ENCODE data around the gene SERPINA10.

The SERPINA10 gene, protein sequence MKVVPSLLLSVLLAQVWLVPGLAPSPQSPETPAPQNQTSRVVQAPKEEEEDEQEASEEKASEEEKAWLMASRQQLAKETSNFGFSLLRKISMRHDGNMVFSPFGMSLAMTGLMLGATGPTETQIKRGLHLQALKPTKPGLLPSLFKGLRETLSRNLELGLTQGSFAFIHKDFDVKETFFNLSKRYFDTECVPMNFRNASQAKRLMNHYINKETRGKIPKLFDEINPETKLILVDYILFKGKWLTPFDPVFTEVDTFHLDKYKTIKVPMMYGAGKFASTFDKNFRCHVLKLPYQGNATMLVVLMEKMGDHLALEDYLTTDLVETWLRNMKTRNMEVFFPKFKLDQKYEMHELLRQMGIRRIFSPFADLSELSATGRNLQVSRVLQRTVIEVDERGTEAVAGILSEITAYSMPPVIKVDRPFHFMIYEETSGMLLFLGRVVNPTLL

GRCh38 chr14:94292872-94293577 is at the start of gene SERPINA10:
TSS of gene SERPINA10 (minus strand) at chr14:94293268. CDS start at chr14:94290593, 2,675 bp downstream.
- no peak for DNase-seq (ENCODE audit: low read depth)

DNA sequence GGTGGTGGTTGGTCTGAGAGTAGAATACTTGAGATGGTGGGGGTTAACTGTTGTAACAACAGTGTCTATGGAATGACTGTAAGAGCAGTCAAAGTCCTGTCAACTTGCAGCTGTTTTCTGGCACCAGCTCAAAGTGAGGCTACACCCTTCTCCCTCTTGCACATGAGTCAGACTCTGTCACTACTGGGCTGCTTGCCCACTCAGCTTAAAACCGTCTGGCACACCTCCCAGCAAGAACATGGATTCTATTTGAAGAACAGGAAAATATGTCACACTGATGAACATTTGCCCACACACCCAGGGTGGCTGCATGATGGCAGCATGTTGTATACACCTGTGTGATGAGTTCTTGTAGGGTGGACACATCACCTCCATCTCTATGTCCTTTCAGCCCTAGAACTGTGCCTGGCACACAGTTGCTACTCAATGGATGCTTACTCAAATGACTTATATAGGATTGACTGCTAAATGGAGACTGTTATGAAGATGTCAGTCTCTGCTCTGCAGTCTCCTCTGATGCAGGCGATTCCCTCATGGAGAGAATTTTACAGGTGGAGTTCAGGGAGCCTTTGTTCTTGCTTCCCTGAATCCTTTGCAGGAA is 49.4 kb upstream of the SERPINA10 start:
- no peak for DNase-seq (ENCODE audit: low read depth)

- DNase-seq (ENCODE audit: low read depth), result no peak
These were observed 48.7 kb upstream of the SERPINA10 start for GRCh38 chr14:94341656-94342333.

DNA sequence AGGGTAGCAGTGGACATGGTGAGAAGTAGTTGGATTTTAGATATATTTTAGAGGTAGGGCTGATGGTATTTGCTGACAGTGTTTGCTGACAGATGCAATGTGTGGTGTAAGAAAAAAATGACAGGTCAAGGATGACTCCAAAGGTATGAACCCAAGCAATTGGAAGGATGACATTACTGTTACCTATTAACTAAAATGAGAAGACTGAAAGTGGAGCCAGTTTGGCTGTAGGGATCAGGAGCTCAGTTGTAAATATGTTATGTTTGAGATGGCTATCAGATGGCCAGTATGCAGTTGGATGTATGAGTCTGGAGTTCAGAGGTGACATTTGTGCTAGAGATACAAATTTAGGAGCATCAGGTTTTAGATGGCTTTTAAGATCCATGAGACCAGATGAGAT is 47.5 kb upstream of the SERPINA10 start:
- DNase-seq (ENCODE audit: low read depth), result no peak

- no peak for DNase-seq (ENCODE audit: low read depth)
These were observed 45.0 kb upstream of the SERPINA10 start for GRCh38 chr14:94338023-94338422.

DNA sequence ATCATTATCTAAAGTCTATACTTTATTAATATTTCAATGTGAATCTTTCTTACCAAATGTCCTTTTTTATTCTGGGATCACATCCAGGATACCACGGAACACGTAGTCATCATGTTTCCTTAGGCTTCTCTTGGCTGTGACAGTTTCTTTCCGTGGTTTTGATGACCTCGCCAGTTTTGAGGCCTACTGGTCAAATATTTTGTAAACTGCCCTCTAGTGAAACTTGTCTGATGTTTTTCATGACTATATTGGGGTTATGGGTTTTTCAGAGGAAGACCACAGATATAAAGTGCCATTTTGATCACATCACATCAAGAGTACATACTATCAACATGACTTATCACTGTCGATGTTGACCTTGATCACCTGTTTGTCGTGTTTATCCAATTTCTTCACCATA is 44.2 kb upstream of the SERPINA10 start:
- no peak for DNase-seq (ENCODE audit: low read depth)

DNA sequence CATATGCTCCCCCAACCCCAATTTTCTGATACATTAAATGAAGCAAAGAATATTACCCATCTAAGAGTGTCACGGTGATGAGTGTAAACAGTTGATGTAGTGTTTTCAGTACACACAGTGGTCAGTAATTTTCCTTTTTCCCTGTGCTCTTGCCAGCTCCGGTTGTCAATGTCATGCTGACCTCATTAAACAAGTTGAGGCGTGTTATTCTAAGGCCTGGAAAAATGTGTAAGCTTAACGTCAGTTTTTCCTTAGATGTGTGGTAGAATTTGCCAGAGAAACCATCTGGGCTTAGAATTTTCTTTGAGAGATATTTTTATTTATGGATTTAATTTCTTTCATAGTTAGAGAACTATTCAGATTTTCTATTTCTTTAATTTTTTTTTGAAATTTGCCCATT is 41.8 kb upstream of the SERPINA10 start:
- no peak for DNase-seq (ENCODE audit: low read depth)

DNA sequence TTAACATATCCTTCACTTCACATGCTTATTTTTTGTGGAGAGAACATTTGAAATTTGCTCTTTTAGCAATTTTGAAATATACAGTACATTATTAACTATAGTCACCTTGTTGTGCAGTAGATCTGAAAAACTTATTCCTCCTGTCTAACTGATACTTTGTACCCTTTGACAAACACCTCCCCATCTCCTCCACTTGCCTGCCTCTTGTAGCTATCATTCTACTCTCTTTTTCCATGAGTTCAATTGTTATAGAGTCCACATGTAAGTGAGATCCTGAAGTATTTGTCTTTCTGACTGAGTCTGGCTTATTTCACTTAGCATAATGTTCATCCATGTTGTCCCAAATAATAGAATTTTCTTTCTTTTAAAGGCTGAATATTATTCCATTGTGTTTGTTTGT is 39.5 kb upstream of the SERPINA10 start:
- DNase-seq (ENCODE audit: low read depth), result no peak

- no peak for DNase-seq (ENCODE audit: low read depth)
These were observed 39.1 kb upstream of the SERPINA10 start for GRCh38 chr14:94332063-94332583.

DNA sequence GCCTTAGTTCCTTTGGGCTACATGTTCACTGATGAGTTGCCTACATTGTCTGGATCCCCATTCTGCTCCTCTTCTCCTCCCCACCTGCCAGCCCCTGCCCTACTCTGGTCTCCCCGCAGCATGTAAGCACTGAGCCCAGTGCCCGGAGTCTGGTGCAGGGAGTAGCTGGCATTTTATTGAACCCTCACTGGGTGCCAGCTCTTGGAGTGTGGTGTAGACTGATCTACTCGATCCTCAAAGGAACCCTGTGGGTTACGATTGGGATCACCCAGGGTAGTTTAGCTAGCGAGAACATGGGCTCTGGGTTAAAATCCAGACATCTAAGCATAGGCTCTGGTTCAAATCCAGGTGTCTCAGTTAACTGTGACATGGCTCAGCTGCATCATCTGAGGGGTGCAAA is 38.4 kb upstream of the SERPINA10 start:
- DNase-seq (ENCODE audit: low read depth), result no peak

DNA sequence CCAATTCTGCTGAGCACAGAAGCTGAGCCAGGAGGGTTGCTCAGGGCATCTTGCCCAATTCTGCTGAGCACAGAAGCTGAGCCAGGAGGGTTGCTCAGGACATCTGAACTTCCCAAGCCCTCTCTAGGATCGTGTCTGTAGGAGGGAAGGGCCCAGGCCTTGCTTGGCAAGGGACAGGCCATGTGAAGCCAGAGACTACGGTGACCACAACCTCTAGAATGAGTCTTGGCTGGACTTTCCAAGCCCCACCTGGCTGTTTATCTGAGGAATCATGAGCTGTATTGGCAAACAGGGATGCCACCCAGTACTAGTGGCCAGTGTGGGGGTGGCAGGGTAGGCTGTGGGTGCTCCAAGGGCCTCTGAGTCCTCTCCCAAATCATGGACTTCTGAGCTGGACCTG is 37.8 kb upstream of the SERPINA10 start:
- DNase-seq (ENCODE audit: low read depth), result no peak

DNA sequence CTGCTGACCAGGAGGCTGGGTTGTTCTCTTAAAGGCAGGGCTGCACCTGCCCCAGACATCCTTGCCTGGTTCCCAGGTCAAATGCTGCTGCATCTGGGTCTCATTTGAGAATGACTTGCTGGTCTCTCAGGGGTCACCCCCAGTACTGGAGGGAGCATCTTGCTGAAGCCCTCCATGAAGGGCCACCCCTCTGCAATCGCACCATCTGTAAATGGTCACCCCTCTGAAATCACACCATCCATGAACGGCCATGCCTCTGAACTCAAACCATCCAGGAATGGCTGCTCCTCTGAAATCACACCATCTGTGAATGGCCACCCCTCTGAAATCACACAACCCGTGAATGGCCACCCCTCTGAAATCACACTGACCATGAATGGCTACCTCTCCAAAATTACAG is 37.4 kb upstream of the SERPINA10 start:
- no peak for DNase-seq (ENCODE audit: low read depth)

GRCh38 chr14:94329857-94330256 is 36.8 kb upstream of the SERPINA10 start:
- no peak for DNase-seq (ENCODE audit: low read depth)

DNA sequence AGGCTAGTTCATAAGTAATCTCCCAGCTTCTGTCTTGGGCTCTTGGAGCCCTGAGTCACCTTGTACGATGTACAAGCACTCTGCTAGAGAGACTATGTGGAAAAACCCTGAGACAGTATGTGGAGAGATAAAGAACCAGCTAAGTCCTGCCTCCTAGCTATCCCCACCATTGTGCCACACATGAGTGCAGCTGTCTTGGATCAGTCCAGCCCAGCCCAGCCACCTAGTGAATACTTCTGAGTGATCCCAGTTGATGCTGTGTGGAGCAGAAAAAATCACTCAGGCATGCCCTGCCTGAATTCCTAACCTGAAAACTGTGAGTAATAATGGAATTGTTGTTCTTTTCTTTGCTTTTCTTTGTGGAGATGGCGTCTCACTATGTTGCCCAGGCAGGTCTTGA is 35.1 kb upstream of the SERPINA10 start:
- no peak for DNase-seq (ENCODE audit: low read depth)

GRCh38 chr14:94322648-94323570 is 29.8 kb upstream of the SERPINA10 start, which contains the start of gene SERPINA6:
TSS of gene SERPINA6 (minus strand) at chr14:94323336. CDS start at chr14:94314648, 8,688 bp downstream.
- no peak for DNase-seq (ENCODE audit: low read depth)

DNA sequence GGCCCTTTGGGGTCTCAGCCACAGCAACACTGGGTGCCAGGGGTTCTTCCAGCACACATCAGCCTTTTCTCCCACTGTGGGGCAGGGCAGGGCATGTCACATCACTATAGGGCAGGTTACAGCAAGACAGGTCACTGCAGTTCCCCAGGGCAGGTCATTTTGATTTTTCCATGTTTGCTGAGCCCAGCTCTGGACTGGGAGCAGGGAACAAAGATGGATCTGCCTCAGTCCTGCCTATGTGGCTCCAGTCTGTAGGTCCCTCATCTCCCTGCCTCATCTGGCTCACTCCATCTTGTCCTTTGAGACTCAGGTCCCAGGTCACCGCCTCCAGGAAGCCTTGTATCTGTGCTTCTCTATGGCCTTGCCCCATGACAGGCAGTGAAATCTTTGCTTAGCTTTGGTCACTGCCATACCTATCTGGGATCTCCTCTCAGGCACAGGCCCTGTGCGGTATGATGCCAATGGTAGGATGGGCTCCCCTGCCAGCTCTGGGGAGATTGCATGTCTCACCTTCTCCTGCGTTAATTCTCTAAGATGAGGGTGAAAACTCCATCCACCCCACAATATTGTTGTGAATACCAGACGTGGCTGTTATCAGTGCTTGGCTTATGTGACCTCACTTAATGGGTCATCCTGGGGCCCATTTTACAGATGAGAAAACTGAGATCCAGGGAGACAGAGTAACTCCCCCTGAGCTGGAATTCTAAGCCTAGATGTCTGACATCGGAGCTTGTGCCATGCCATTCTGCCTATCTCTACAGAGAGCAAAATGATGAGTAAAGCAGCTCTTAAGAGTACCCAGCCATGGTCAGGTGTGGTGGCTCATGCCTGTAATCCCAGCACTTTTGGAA is 28.6 kb upstream of the SERPINA10 start:
- no peak for DNase-seq (ENCODE audit: low read depth)

- DNase-seq (ENCODE audit: low read depth), result no peak
These were observed 27.2 kb upstream of the SERPINA10 start for GRCh38 chr14:94320243-94320642.

GRCh38 chr14:94317259-94317658 is 24.2 kb upstream of the SERPINA10 start:
- no peak for DNase-seq (ENCODE audit: low read depth)

DNA sequence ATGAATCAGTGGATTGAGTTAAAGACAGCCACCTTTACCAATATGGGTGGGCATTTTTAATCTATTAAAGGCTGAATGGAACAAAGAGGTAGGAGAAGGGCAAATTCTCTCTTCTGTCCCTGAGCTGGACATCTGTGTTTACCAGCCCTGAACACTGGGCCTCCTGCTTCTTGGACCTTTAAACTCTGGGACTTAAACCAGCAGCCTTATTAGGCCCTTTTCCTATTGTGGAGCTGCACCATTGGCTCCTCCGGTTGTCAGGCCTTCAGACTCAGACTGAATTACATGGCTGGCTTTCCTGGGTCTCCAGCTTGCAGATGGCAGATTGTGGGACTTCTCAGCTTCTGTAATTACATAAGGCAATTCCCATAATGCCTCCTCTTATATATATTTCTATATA is 23.6 kb upstream of the SERPINA10 start:
- DNase-seq (ENCODE audit: low read depth), result no peak

- DNase-seq (ENCODE audit: low read depth), result no peak
These were observed 21.8 kb upstream of the SERPINA10 start for GRCh38 chr14:94314890-94315289.

All from stimulated activated CD8-positive, alpha-beta memory T cell treated with anti-CD3 and anti-CD28 coated beads, Interleukin-12 subunit alpha, Interleukin-12 subunit beta, amount 100 ng/mL, for 4 hours (primary cell).